SK-N-MC (cell line): ENCODE data around the gene LAMA5.

Experiments
- EZH2 ChIP-seq: fragments of 200-600 bp; sonication (generic); IDR thresholded peaks from one replicate; pipeline ENCODE4 v1.6.1; 2017; ENCODE audit warnings: antibody characterized with exemption
- FOXP2 ChIP-seq: optimal IDR thresholded peaks from 2 replicates; pipeline ENCODE3; 2011; ENCODE audit warnings: mild to moderate bottlenecking, moderate library complexity; ENCODE audit not compliant: insufficient read depth; ENCODE audit errors: extremely low read length, control extremely low read depth
- POLR2AphosphoS5 ChIP-seq: IDR thresholded peaks from 2 replicates; pipeline ENCODE4 v1.6.1; 2012; ENCODE audit warnings: mild to moderate bottlenecking, low read depth, low read length, borderline replicate concordance

DNA sequence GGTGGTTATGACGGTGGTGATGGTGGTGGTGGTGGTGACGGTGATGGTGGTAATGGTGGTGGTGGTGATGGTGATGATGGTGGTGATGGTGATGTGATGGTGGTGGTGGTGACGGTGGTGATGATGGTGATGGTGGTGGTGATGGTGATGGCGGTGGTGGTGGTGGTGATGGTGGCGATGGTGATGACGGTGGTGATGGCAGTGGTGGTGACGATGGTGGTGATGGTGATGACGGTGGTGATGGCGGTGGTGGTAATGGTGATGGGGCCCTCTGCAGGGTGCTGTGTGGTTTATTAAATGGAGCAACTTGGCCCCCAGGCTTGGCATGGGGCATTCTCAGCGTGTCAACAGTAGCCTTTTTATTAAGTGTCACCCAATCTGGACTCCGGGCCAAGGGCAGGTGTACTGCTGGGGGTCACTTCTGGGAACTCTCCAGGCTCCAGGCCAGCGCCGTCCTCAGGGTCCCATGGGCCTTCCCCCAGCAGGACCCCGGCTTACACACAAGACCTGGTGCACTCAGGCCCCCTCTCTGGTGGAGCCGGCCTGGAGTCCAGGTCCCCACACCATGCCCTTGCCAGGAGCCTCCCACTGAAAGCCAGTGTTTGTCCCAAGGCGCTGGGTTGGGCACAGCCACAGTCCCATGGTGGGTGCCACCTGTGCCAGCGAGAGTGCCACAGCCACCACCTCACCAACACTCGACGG lies 31.2 kb upstream of the LAMA5 start:
- TF ChIP-seq EZH2 (no peak), POLR2AphosphoS5 (no peak), FOXP2 (no peak)
